Measurements from ENCODE around the gene FNIP1. TPM values are rescaled to one million over a fixed set of nuclear protein-coding genes. Genes with fewer than 3 reads are reported as not detected.
"Not testable (repeated sequence)": the region's sequence is repeated elsewhere in the genome, so short reads cannot be mapped to it uniquely, and the experiment has no call there.

The FNIP1 gene
- total and polyA plus RNA-seq, 10 donors = 3.6 to 53.4 (median 38.7) TPM

DNA sequence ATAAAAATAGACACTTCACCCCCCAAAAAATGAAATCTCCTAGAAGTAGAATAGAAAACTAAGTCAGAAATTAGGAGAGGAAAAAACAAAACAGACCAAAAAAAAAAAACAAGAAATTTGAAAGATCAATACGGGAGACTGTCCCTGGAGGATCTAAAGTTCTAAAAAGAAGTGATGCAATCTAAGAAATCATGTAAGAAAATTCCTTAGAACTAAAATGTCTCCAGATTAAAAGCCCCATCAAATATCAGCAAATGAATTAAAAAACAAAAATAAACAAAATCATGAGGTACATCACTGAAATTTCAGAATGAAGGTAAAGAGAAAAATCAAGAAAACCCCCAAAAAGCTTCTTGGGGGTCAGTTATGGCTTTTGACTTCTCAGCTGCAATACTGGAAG, 13.5 kb downstream of the FNIP1 start:
- Histone ChIP-seq H3K9me3 (no peaks in the 10 kb centered on the region), H3K27me3 (replicated peaks in 1 of 7) (no peaks in the 10 kb centered on the region), H3K4me1 (peaks cover 0 to 62% (median 23%) of the 10 kb centered on the region in 6 donors), H3K27ac (no peak overlapping the region), H3K4me3 (no peak overlapping the region), H3K36me3 (peaks cover 0 to 13% (median 0%) of the 10 kb centered on the region in 6 donors)
- no peak for DNase-seq
- TF ChIP-seq POLR2A (IDR thresholded peaks at IDR 0.05) (no peak), POLR2AphosphoS5 (IDR thresholded peaks at IDR 0.05) (no peak)
- TF ChIP-seq, protein P1, sequence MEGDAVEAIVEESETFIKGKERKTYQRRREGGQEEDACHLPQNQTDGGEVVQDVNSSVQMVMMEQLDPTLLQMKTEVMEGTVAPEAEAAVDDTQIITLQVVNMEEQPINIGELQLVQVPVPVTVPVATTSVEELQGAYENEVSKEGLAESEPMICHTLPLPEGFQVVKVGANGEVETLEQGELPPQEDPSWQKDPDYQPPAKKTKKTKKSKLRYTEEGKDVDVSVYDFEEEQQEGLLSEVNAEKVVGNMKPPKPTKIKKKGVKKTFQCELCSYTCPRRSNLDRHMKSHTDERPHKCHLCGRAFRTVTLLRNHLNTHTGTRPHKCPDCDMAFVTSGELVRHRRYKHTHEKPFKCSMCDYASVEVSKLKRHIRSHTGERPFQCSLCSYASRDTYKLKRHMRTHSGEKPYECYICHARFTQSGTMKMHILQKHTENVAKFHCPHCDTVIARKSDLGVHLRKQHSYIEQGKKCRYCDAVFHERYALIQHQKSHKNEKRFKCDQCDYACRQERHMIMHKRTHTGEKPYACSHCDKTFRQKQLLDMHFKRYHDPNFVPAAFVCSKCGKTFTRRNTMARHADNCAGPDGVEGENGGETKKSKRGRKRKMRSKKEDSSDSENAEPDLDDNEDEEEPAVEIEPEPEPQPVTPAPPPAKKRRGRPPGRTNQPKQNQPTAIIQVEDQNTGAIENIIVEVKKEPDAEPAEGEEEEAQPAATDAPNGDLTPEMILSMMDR (IDR thresholded peaks at IDR 0.05 in 8 of 11, conservative IDR thresholded peaks at IDR 0.05 in 3 of 11) = no peak
- intact Hi-C loops (cut with DNase I; ENCODE audit: low total_unique reads) = no loop called here
- 81 to 89% (median 85%) methylated on average over 1 of the region's 1 CpG for WGBS, 5 donors

DNA sequence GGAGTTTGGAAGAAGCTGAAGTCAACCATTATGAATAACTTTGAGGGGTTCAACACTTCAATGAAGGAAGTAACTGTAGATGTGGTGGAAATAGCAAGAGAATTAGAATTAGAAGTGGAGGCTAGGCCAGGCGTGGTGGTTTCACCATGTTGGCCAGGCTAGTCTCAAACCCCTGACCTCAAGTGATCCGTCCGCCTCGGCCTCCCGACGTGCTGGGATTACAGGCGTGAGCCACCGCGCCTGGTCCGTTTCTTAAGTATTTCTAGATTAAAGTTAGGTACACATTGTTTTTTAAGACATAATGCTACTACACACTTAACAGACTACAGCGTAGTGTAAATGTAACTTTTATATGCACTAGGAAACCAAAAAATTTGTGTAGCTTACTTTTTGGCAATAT, 14.1 kb downstream of the FNIP1 start:
- Histone ChIP-seq H3K36me3 (peaks cover 0 to 13% (median 0%) of the 10 kb centered on the region in 6 donors), H3K4me1 (peaks cover 0 to 59% (median 19%) of the 10 kb centered on the region in 6 donors), H3K9me3 (no peaks in the 10 kb centered on the region), H3K4me3 (no peak overlapping the region), H3K27ac (no peak overlapping the region), H3K27me3 (replicated peaks in 1 of 7) (no peaks in the 10 kb centered on the region)
- WGBS, 5 donors = 97 to 99% (median 98%) methylated on average over 11 of the region's 11 CpGs
- no peak for DNase-seq
- TF ChIP-seq POLR2A (IDR thresholded peaks at IDR 0.05) (no peak), POLR2AphosphoS5 (IDR thresholded peaks at IDR 0.05) (no peak)
- TF ChIP-seq, protein P1 (IDR thresholded peaks at IDR 0.05 in 8 of 11, conservative IDR thresholded peaks at IDR 0.05 in 3 of 11) = no peak
- intact Hi-C loops (cut with DNase I; ENCODE audit: low total_unique reads) = no loop called here

DNA sequence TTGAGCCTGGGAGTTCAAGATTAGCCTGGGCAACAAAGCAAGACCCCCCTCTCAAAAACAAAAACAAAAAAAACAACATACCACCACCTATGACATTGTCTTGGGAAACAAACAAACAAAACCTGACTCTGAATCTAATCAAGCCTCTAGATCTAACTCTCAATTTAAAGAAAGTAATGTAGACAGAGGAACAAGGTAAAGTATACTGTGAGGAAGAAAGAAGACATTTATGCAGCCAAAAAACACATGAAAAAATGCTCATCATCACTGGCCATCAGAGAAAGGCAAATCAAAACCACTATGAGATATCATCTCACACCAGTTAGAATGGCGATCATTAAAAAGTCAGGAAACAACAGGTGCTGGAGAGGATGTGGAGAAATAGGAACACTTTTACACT, 18.7 kb downstream of the FNIP1 start:
- peaks cover 0 to 59% (median 18%) of the 10 kb centered on the region in 6 donors for H3K4me1 ChIP-seq
- DNase-seq; H3K9me3 ChIP-seq; H3K4me3 ChIP-seq; H3K27me3 ChIP-seq (replicated peaks in 1 of 7); H3K27ac ChIP-seq; intact Hi-C loops (cut with DNase I; ENCODE audit: low total_unique reads): not testable (repeated sequence)
- peaks cover 0 to 13% (median 0%) of the 10 kb centered on the region in 6 donors for H3K36me3 ChIP-seq
- 40 to 91% (median 80%) methylated on average over 1 of the region's 1 CpG; no CpG with 5 or more reads in 1 of the 5 donors for WGBS, 5 donors

DNA sequence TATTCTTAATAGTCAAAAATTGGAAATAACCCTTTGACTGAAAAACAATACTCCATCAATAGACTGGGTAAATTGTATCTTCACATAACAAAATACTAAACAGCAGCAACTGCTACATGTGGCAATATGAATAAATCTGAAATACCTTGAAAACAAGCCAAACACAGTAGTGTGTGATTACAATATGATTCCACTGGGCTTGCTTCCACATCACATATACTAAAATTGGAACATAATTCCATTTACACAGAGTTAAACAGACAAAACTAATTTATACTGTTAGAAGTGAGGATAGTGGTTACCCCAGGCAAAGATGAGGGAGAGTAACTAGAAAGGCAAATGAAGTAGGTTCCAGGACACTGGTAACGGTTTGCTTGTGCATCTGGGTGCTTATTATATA, 20.4 kb downstream of the FNIP1 start:
- no peaks in the 10 kb centered on the region for H3K9me3 ChIP-seq
- intact Hi-C loops (cut with DNase I; ENCODE audit: low total_unique reads) = no loop called here
- WGBS, 5 donors = 85 to 94% (median 89%) methylated on average over 1 of the region's 1 CpG
- no peaks in the 10 kb centered on the region for H3K27me3 ChIP-seq (replicated peaks in 1 of 7)
- no peak overlapping the region for H3K27ac ChIP-seq
- TF ChIP-seq POLR2A (IDR thresholded peaks at IDR 0.05) (no peak), POLR2AphosphoS5 (IDR thresholded peaks at IDR 0.05) (no peak)
- TF ChIP-seq, protein P1 (IDR thresholded peaks at IDR 0.05 in 8 of 11, conservative IDR thresholded peaks at IDR 0.05 in 3 of 11) = no peak
- DNase-seq = no peak
- H3K4me3 ChIP-seq = no peak overlapping the region
- no peaks in the 10 kb centered on the region for H3K36me3 ChIP-seq
- peaks cover 0 to 70% (median 19%) of the 10 kb centered on the region in 6 donors for H3K4me1 ChIP-seq

Measured in spleen (tissue), 11 donors.